LNCAP (cell line): ENCODE results near the gene NMRK1.

Experiments
- TF ChIP-seq, protein P1 (sequence below): fragments of 450-650 bp; IDR thresholded peaks from 2 replicates; pipeline ENCODE4 v1.5.1; 2017; ENCODE audit warnings: mild to moderate bottlenecking

NMRK1 gene

DNA sequence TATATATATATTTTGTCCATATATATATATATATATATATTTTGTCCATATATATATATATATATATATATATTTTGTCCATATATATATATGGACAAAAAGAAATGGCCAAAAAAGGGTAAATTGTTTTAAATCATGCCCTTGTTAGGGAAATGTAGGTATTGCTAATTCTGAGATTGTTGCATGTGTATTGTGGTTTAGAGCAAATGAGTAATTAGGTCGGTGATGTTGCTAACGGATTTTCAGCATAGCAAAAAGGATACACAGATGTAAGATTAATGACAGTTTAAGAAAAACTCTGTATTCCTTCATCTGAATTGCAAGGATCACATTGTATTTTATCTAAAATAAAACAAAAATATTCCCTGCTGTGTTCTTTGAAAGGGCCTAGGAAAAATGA lies 40.6 kb upstream of the NMRK1 start:
- TF ChIP-seq, protein P1, sequence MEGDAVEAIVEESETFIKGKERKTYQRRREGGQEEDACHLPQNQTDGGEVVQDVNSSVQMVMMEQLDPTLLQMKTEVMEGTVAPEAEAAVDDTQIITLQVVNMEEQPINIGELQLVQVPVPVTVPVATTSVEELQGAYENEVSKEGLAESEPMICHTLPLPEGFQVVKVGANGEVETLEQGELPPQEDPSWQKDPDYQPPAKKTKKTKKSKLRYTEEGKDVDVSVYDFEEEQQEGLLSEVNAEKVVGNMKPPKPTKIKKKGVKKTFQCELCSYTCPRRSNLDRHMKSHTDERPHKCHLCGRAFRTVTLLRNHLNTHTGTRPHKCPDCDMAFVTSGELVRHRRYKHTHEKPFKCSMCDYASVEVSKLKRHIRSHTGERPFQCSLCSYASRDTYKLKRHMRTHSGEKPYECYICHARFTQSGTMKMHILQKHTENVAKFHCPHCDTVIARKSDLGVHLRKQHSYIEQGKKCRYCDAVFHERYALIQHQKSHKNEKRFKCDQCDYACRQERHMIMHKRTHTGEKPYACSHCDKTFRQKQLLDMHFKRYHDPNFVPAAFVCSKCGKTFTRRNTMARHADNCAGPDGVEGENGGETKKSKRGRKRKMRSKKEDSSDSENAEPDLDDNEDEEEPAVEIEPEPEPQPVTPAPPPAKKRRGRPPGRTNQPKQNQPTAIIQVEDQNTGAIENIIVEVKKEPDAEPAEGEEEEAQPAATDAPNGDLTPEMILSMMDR = no peak

DNA sequence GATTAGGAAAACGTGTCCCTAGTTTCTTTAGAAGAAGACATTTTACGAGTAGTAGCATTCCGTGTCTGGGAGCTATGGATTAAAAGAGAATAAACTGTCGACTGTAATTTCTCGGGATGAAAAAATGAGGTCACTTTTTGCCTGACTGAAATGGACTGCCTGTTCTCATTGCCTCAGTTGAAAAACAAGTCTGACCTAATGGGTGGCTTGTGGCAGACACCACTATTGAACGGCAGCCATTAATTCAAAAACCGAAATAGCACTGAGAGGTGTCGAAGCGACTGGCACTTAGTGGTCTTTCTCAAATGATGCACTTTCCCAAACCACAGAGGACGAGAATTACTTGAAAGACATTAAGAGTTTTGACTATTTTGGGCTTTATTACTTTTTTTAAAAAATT lies 35.7 kb upstream of the NMRK1 start:
- TF ChIP-seq, protein P1 = no peak

DNA sequence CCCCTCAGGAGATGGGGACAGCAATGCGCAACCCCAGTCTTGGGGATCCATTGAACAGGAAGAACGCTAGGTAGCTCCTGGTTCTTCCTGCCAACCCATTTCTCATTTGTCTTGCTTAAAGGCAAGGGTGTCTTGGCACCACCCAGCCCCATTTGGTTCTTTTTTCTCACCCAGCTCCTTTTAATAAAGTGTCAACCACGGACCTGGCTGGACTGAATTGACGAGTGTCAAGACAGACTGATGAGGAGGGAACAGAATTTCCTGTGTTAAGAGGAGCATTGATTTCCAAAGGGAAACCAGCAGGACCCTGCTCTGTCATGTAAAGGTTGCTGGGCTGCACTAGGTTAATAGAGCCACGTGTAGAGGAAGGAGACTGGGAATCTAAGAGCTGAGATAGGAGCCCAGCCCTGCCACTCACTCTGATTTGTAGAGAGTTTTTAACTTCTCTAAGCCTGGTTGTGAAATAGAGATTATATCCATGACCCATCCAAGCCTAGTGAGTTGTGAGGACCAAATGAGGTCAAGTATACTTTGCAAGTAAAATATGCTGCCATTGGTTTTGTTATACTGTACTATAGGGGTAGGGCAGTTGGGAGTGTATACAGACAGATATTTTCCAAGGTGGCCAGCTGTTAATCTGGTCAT lies 34.1 kb upstream of the NMRK1 start:
- TF ChIP-seq, protein P1 = no peak

DNA sequence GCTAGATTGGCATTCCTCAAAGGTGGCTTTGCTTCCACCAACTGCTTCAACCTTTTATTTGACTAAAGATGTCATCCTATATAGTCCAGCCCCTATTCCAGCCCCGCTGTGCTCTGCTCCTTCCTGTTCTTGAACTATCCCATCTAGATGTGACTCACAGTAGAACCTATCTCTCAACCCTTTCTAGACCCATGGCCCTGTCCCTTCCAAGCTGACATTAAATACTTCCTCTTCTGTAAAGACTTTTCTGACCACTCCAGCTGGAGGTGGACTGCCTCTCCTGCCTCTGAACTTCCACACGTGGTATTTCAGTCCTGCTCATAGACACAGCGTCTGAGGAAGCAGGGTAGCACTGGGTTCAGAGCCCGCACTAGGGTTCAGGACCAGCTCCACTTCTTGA lies 32.7 kb upstream of the NMRK1 start:
- TF ChIP-seq, protein P1 = no peak

DNA sequence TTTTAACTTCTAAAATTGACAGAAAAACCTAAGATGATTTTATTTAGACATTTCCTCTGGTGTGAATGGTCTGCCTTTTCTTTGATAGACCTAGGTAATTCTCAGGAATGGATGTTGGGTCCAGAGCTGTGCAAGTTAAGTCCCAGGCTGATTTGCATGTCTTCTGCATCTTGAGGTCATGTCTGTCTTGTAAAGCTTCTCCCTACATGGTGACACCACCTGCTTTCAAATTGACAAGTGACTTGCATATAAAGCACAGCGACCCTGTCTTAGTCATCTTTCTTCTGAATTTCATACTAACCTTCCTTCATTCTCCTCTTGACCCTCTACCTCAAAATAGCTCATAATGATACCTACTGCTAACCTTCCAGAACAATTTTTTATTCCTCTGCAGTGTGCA lies 29.6 kb upstream of the NMRK1 start:
- TF ChIP-seq, protein P1 = no peak

DNA sequence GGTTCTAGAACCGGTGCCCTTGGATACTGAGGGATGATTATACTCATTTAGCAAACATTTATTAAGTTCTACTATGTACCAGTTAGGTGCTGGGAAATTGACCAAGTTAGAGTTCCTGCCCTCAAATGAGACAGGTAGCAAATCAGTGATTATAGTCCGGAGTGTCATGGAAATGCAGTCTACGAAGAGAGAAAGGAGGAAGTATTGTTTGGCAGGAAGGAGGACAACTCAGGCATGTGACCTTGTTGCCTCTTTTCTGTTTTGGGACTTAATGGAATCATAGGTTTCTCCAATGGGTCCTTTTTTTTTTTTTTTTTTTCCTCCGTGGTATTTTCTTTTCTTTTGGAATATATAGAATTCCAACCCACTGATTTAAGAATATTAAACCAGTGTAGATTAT lies 28.4 kb upstream of the NMRK1 start:
- TF ChIP-seq, protein P1 = no peak

DNA sequence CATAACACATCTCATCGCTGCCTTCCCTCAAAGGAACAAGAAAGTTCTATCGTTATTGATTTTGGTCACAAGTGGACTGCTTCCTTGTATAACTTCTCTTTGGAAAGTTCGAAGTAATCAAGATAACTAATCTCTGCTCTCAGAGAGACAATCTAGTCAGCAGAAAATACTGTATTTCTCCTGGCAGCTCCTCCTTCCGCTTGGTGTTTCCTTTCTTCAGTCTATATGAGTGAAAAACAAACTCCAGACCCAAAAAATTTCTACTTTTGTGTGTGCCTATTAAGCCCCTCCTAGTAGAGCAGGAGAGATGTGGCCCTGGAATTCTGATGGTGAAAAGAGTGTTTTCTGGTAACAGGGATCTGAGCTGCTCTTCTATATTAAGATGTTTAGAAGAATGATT lies 24.8 kb upstream of the NMRK1 start:
- TF ChIP-seq, protein P1 = no peak
